ENCODE results near the gene RIT1.

The RIT1 gene

GRCh38 chr1:155860970-155861510 is 50.1 kb downstream of the RIT1 start:
- peak overlapping the region; percentile 55 for H3K9ac ChIP-seq (ENCODE audit: low read depth, low read length)
- peak overlapping the region; percentile 83 for H3K4me3 ChIP-seq (ENCODE audit: low read depth, low read length)
- peaks cover 7% of the 10 kb centered on the region for H3K4me1 ChIP-seq (ENCODE audit: control insufficient read depth, insufficient read depth, low read length)
- H3K27me3 ChIP-seq (ENCODE audit: control insufficient read depth, insufficient read depth, low read length) = no peaks in the 10 kb centered on the region
- no peaks in the 10 kb centered on the region for H3K9me3 ChIP-seq (ENCODE audit: control insufficient read depth, insufficient read depth, low read length)
- no peaks in the 10 kb centered on the region for H3K36me3 ChIP-seq (ENCODE audit: control insufficient read depth, insufficient read depth, low read length)

GRCh38 chr1:155859881-155860871 is 51.0 kb downstream of the RIT1 start:
- H3K36me3 ChIP-seq (ENCODE audit: control insufficient read depth, insufficient read depth, low read length) = no peaks in the 10 kb centered on the region
- H3K27me3 ChIP-seq (ENCODE audit: control insufficient read depth, insufficient read depth, low read length) = no peaks in the 10 kb centered on the region
- H3K9me3 ChIP-seq (ENCODE audit: control insufficient read depth, insufficient read depth, low read length) = no peaks in the 10 kb centered on the region
- H3K4me1 ChIP-seq (ENCODE audit: control insufficient read depth, insufficient read depth, low read length) = peaks cover 7% of the 10 kb centered on the region
- H3K9ac ChIP-seq (ENCODE audit: low read depth, low read length) = peak overlapping the region; percentile 55
- peak overlapping the region; percentile 83 for H3K4me3 ChIP-seq (ENCODE audit: low read depth, low read length)

DNA sequence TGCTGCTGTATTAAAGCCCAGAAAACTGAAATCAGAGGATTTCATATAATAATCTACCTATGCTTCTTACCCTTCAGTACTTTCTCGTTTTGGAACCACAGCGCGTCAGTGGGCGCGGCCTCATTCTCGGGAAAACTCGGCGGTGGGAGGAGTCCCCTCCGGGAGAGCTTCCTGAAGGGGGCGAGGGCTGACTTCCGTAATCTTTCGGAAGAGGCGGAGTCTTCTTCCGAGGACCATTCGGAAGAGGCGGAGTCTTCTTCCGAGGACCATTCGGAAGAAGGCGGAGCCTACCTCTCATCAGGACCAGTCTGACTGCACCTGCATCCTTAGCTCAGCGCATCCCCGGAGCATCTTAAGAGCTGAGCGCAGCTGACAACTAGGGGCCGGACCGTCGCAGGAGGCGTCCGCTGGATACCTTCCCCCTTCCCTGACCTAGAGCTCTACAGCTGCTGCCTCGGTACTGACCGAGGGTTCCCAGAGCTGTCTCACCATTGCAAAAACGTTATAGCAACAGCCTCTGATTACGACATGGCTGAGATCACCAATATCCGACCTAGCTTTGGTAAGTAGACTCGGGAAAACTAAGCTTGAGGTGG is 51.8 kb downstream of the RIT1 start, which contains the start of gene SYT11:
TSS of gene SYT11 (plus strand) at position 334 of the 596 bp plus-strand sequence. CDS start at position 529, 195 bp downstream.
- H3K36me3 ChIP-seq (ENCODE audit: control insufficient read depth, insufficient read depth, low read length) = no peaks in the 10 kb centered on the region
- no peaks in the 10 kb centered on the region for H3K27me3 ChIP-seq (ENCODE audit: control insufficient read depth, insufficient read depth, low read length)
- H3K9me3 ChIP-seq (ENCODE audit: control insufficient read depth, insufficient read depth, low read length) = no peaks in the 10 kb centered on the region
- H3K4me1 ChIP-seq (ENCODE audit: control insufficient read depth, insufficient read depth, low read length) = peaks cover 7% of the 10 kb centered on the region
- H3K9ac ChIP-seq (ENCODE audit: low read depth, low read length) = peak within 1 kb of the TSS; percentile 55
- peak within 1 kb of the TSS; percentile 83 for H3K4me3 ChIP-seq (ENCODE audit: low read depth, low read length)

- Histone ChIP-seq H3K27me3 (ENCODE audit: control insufficient read depth, insufficient read depth, low read length) (no peaks in the 10 kb centered on the region), H3K4me1 (ENCODE audit: control insufficient read depth, insufficient read depth, low read length) (peaks cover 7% of the 10 kb centered on the region), H3K36me3 (ENCODE audit: control insufficient read depth, insufficient read depth, low read length) (no peaks in the 10 kb centered on the region), H3K9ac (ENCODE audit: low read depth, low read length) (no peak overlapping the region), H3K4me3 (ENCODE audit: low read depth, low read length) (peak overlapping the region; percentile 53), H3K9me3 (ENCODE audit: control insufficient read depth, insufficient read depth, low read length) (no peaks in the 10 kb centered on the region)
Measured at GRCh38 chr1:155858800-155859233, 52.3 kb downstream of the RIT1 start.

- Histone ChIP-seq H3K4me1 (ENCODE audit: control insufficient read depth, insufficient read depth, low read length) (peaks cover 7% of the 10 kb centered on the region), H3K27me3 (ENCODE audit: control insufficient read depth, insufficient read depth, low read length) (no peaks in the 10 kb centered on the region), H3K36me3 (ENCODE audit: control insufficient read depth, insufficient read depth, low read length) (peaks cover 8% of the 10 kb centered on the region), H3K4me3 (ENCODE audit: low read depth, low read length) (peak within 1 kb of the TSS; percentile 98), H3K9ac (ENCODE audit: low read depth, low read length) (peak within 1 kb of the TSS; percentile 88), H3K9me3 (ENCODE audit: control insufficient read depth, insufficient read depth, low read length) (no peaks in the 10 kb centered on the region)
Measured at GRCh38 chr1:155856975-155857930, 53.9 kb downstream of the RIT1 start, which contains the start of gene GON4L. Gene GON4L, minus strand, starts transcription at chr1:155857214. Its CDS starts 3,434 bp downstream, at chr1:155853780.

DNA sequence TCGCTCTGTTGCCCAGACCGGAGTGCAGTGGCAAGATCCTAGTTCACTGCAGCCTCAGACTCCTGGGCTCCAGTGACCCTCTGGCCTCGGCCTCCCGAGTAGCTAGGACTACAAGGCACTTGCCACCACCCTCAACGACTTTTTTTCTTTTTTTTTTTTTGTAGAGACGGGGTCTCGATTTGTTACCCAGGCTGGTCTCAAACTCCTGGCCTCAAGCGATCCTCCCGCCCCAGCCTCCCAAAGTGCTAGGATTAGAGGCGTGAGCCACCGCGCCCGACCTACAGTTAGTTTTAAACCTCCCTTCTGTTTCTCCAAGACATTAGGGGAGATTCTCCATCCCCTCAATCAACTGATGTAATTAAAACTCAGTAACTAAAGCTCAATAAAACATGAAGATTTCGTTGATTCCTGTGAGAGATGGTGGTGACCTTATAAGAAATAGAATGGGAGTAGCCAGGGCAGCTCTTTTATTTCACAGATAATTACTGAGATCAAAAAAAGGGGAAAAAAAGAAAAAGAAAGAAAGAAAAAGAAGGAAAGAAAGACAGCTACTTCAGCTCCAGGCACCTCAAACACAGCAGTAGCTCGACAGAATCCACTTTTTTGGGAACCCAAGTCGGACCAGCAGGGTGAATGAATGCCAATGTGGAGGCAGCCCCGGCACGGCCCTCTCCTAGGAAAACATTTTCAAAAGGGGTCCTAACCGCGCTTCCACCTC is 54.7 kb downstream of the RIT1 start:
- Histone ChIP-seq H3K27me3 (ENCODE audit: control insufficient read depth, insufficient read depth, low read length) (no peaks in the 10 kb centered on the region), H3K4me1 (ENCODE audit: control insufficient read depth, insufficient read depth, low read length) (peaks cover 7% of the 10 kb centered on the region), H3K9me3 (ENCODE audit: control insufficient read depth, insufficient read depth, low read length) (no peaks in the 10 kb centered on the region), H3K36me3 (ENCODE audit: control insufficient read depth, insufficient read depth, low read length) (peaks cover 8% of the 10 kb centered on the region), H3K9ac (ENCODE audit: low read depth, low read length) (peak overlapping the region; percentile 88), H3K4me3 (ENCODE audit: low read depth, low read length) (peak overlapping the region; percentile 98)

DNA sequence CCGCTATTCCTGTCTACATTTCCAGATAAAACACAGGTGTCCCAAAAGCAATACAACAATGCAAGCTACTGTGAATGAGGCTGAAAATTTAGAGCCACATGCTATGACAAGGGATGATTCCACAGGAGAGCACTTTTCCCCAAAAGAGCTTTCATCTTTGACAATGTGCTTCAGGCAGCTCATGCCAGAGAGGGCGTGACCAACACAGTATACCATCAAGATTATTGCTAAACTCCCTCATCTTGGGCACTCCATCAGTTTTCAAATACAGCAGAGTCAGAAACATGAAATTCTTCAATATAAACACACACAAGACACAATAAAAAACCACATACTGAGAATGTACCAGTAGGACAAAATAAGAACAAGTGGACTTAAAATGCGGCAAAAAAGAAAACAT is 60.8 kb downstream of the RIT1 start:
- no peaks in the 10 kb centered on the region for H3K27me3 ChIP-seq (ENCODE audit: control insufficient read depth, insufficient read depth, low read length)
- peaks cover 12% of the 10 kb centered on the region for H3K36me3 ChIP-seq (ENCODE audit: control insufficient read depth, insufficient read depth, low read length)
- no peak overlapping the region for H3K4me3 ChIP-seq (ENCODE audit: low read depth, low read length)
- no peak overlapping the region for H3K9ac ChIP-seq (ENCODE audit: low read depth, low read length)
- H3K9me3 ChIP-seq (ENCODE audit: control insufficient read depth, insufficient read depth, low read length) = no peaks in the 10 kb centered on the region
- no peaks in the 10 kb centered on the region for H3K4me1 ChIP-seq (ENCODE audit: control insufficient read depth, insufficient read depth, low read length)

GRCh38 chr1:155847823-155848529 is 63.2 kb downstream of the RIT1 start:
- Histone ChIP-seq H3K27me3 (ENCODE audit: control insufficient read depth, insufficient read depth, low read length) (no peaks in the 10 kb centered on the region), H3K9me3 (ENCODE audit: control insufficient read depth, insufficient read depth, low read length) (no peaks in the 10 kb centered on the region), H3K36me3 (ENCODE audit: control insufficient read depth, insufficient read depth, low read length) (peaks cover 10% of the 10 kb centered on the region), H3K9ac (ENCODE audit: low read depth, low read length) (no peak overlapping the region), H3K4me1 (ENCODE audit: control insufficient read depth, insufficient read depth, low read length) (no peaks in the 10 kb centered on the region), H3K4me3 (ENCODE audit: low read depth, low read length) (no peak overlapping the region)
